GM20000 (cell line): Measurements from ENCODE around the gene CLEC4F.

Experiments used
- DNase-seq: peaks from one replicate; pipeline ENCODE4 v3.0.0; 2012; ENCODE audit warnings: low spot score
- CTCF ChIP-seq: IDR thresholded peaks from 2 replicates; pipeline ENCODE4 v1.5.1; 2012; ENCODE audit warnings: mild to moderate bottlenecking, control low read depth; ENCODE audit errors: extremely low read depth, missing control alignments

Gene CLEC4F

GRCh38 chr2:70832386-70832785 is 12.0 kb upstream of the CLEC4F start:
- no peak for TF ChIP-seq CTCF

GRCh38 chr2:70831861-70832260 is 11.5 kb upstream of the CLEC4F start:
- no peak for DNase-seq
- TF ChIP-seq CTCF: no peak

More at GRCh38 chr2:70832386-70832785, 12.0 kb upstream of the CLEC4F start:
- no peak for DNase-seq

- no peak for DNase-seq
- TF ChIP-seq CTCF: no peak
Measured at GRCh38 chr2:70830366-70830765, 10.0 kb upstream of the CLEC4F start.

- no peak for TF ChIP-seq CTCF
- DNase-seq: no peak
Measured at GRCh38 chr2:70829916-70830315, 9.5 kb upstream of the CLEC4F start.

- no peak for TF ChIP-seq CTCF
- DNase-seq: no peak
Measured at GRCh38 chr2:70828914-70829824, 8.8 kb upstream of the CLEC4F start.

GRCh38 chr2:70828115-70828514 is 7.7 kb upstream of the CLEC4F start:
- no peak for DNase-seq
- no peak for TF ChIP-seq CTCF

GRCh38 chr2:70827388-70827787 is 7.0 kb upstream of the CLEC4F start:
- no peak for DNase-seq
- no peak for TF ChIP-seq CTCF
